Lower leg skin (tissue), 3 donors: ENCODE data around the gene SMIM12.

Experiments
- POLR2A ChIP-seq, 2 donors: fragments of 450-650 bp; IDR thresholded peaks; one replicate each; pipeline ENCODE4 v1.6.1; 2016 to 2017; ENCODE audit warnings: antibody characterized with exemption in 2 of 2, mild to moderate bottlenecking in 1 of 2, moderate library complexity in 1 of 2
- TF ChIP-seq, protein P1 (sequence below), 3 donors: fragments of 450-650 bp; IDR thresholded peaks; one replicate each; pipeline ENCODE4 v1.5.1; 2016; ENCODE audit warnings: antibody characterized with exemption in 3 of 3, mild to moderate bottlenecking in 3 of 3, moderate library complexity in 2 of 3

GRCh38 chr1:34852677-34853217 is 6.8 kb downstream of the SMIM12 start:
- no peak for TF ChIP-seq POLR2A (IDR thresholded peaks at IDR 0.05)
- TF ChIP-seq, protein P1, sequence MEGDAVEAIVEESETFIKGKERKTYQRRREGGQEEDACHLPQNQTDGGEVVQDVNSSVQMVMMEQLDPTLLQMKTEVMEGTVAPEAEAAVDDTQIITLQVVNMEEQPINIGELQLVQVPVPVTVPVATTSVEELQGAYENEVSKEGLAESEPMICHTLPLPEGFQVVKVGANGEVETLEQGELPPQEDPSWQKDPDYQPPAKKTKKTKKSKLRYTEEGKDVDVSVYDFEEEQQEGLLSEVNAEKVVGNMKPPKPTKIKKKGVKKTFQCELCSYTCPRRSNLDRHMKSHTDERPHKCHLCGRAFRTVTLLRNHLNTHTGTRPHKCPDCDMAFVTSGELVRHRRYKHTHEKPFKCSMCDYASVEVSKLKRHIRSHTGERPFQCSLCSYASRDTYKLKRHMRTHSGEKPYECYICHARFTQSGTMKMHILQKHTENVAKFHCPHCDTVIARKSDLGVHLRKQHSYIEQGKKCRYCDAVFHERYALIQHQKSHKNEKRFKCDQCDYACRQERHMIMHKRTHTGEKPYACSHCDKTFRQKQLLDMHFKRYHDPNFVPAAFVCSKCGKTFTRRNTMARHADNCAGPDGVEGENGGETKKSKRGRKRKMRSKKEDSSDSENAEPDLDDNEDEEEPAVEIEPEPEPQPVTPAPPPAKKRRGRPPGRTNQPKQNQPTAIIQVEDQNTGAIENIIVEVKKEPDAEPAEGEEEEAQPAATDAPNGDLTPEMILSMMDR (IDR thresholded peaks at IDR 0.05), result peak in 1 of 3 donors; percentile 99
